GM03348 (cell line): ENCODE measurements around the gene MRC1.

ENCODE experiments used
- DNase-seq: peaks from one replicate; pipeline ENCODE4 v3.0.0; 2012; ENCODE audit warnings: low spot score

Gene MRC1

DNA sequence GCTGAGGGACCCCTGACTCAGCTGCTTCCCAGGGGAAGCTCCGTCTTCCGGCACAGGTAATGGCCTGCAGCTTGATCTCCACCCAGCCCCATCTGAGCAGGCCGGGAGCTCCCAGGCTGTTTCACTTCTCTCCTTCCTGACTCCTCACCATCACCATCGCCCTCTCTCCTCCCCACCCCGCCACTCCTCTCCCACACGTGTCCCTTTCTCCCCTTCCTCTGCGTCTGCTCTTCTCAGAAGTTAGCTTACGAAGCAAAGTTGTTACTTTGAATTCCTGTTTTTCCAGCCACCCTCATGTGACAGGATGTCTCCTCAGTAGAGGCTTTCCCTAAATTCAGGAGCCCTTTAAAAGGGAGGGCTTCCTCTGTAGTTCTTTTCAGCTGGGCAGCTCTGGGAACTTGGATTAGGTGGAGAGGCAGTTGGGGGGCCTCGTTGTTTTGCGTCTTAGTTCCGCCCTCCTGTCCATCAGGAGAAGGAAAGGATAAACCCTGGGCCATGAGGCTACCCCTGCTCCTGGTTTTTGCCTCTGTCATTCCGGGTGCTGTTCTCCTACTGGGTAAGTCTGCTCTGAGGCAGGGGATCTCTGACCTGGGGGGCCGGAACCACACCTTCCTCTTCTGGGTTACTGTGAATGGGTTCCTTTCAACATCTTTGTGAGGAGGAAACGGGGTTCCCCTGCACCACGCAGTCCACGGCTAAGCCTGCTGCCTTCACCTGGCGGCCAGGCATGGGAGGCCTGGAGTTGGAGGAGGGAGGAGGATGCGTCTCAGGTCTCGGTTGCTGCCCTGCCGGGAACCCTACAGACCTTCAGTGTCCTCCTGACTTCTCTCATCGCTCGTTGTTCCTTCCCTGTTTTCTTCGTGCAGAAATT is at the start of gene MRC1:
TSS of gene MRC1 (plus strand) at position 378 of the 871 bp plus-strand sequence. CDS start at position 496, 118 bp downstream.
- no peak for DNase-seq

DNA sequence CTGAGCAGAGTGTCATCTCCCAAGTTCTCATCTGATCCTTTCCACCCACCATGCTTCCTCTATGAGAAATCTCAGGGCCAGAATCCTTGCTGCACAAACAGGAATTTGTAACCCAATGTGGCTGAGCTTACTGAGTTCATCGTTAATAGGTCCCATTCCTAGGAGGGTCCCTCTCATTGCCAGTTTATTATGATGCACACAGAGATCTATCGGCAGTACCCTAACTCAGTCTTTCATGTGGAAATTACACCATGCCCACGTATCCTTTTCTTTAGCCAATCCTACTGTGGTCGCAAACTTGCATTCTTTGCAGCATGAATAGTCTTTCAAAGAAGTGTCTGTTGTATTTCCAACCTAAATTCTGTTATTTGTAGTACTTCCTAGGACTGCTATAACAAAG is 45.0 kb upstream of the MRC1 start:
- DNase-seq, result no peak

DNA sequence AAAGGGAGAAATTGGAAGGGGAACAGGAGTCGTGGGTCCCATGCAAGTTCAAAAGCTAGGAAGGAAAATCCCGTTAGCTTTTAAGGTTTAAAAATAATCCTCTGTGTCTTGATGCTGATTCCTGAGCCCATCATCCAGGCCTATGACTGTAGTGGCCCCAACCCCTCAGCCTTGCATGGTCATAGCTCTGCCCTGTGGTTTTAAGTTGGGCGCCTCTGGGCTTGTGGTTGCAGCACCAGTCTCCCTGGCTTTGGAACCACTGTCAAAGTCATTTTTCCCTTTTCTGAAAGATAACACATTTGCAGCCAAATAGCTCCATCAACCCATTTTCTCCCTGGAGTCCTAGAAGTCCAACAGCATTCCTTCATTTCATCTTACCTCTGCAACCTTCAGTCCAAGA is 43.5 kb upstream of the MRC1 start:
- no peak for DNase-seq

GRCh38 chr10:17766731-17767130 is 42.4 kb upstream of the MRC1 start:
- no peak for DNase-seq

GRCh38 chr10:17768496-17768895 is 40.7 kb upstream of the MRC1 start:
- no peak for DNase-seq

- no peak for DNase-seq
Observed at GRCh38 chr10:17768957-17769356, 40.2 kb upstream of the MRC1 start.

DNA sequence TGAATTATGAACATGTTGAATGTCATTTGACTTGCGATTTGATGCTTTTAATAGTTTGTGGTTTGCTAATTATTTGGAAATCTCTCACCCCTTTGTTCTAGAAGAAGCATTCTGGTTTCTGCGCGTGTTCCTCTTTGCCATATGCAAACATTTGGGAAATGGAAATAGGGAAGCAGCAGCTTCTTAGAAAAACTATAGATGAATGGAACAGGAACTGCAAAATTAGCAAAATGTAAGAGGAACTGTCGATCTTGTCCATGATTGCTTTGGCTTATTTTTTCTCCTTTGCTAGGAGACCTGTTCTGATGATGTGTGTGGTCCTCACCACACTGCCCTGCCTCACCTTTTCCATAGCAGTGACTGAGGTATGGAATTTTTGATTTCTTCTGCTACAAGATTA is 38.1 kb upstream of the MRC1 start:
- no peak for DNase-seq

- no peak for DNase-seq
Observed at GRCh38 chr10:17779784-17780183, 29.4 kb upstream of the MRC1 start.

- no peak for DNase-seq
Observed at GRCh38 chr10:17780727-17781126, 28.4 kb upstream of the MRC1 start.

DNA sequence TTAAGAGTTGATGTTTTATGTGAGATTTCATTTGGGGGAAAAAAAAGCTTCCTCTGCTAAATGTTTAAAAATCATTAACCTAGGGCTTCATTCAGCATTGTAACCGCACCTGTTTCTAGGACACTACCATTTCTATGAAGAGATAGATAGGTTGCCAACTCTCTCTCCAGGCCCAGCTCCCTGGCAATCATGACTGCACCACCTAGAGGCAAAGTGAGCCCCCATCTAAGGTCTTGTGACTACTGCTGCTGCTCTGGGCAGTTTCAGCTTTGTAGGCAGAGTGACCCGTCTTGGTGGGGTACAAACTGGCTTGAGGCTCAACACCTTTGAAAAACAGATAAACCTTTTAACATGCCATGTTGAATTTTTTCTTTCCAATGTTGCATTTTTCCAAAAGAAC is 27.3 kb upstream of the MRC1 start:
- no peak for DNase-seq

DNA sequence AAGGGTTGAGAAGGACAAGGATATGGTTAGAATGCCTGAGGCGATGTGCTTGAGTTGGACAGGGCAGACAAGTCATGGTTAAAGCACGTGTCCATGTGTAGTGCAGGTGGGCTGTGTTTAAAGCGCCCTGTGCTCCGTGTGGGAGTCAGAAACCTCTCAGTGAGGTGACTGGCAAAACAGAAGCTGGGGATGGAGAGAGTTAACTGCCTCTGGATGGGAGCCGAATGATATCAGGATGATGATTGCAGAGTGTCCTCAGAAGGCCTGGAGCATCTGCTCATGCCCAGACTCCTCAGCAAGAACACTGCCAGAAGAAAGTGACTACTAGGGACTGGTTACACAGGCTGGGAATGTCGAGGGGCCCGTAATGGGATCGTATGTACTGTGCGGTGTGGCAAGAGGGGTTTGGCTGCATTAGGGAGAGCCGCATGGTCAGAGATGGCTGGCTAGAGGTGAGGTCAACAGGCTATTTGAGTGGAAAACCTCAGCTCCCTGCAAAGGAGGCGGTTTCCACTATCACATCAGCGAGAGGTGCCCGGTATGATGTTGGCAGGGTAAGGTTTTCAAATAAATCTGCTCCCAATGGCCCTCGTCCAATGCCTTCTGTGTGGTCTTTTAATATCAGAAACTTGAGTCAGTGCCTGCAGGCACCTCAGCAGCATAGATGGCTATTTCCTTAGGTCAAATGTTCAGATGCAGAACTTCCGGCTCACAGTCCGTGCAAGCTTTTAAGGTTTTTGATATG is 26.1 kb upstream of the MRC1 start:
- peak; percentile 57 for DNase-seq

GRCh38 chr10:17783751-17784150 is 25.4 kb upstream of the MRC1 start:
- no peak for DNase-seq

DNA sequence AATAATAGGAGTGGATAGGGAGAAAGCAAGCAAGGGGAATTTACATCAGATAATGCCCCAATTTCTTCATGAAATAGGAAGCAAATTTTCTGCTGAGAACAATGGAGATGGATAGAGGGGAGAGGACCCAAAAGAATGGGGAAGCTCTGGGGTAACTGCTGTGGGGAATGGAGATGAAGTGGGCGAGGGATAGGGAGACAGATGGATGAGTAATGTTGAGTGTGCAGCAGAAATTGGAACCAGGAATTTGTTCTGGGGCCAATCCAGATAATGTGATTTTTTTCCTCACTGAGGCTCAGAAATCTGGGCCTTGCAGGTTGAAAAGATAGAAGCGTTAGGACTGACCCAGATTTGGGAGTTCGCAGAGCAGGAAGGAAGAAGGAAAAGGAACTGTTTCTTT is 24.5 kb upstream of the MRC1 start:
- peak; percentile 75 for DNase-seq

GRCh38 chr10:17785276-17785930 is 23.7 kb upstream of the MRC1 start:
- no peak for DNase-seq

DNA sequence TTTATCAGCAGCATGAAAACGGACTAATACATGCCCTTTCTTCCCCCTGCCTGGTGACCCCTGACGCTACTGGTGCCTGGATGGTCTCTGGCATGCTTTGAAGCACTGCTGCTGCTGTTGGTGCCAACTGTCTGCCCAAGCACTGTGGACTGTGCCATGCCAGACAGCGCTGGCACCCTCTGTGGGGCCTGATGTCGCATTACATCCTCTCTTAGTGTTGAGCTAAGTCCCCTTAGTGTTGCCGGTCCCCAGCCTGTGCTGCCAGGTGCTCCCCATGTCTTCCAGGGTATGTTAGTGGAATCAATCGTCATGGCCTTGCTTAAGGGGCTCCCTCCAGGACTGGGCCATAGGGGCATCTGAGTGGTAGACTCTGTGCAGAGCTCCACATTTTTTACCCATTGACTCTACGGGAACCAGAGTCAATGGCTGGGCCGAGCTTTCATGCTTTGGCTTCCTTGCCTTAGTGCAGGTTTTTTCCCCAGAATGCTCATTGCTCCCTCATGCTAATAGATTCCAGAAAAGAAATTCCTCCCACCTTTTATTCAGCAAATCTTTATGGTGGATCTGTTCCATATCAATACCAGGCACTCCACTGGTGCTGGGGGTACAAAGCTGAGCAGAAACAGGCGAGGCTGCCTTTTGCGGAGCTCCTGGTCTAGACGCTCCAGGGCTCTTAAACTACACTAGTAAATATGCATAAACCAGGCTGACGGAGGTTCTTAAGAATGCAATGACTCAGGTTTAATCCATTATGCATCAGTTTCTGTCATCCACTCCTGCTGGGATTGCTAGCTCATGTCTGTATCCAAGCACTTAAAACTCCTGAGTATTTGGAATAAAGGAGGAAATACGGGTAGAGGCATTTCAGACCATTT is 21.8 kb upstream of the MRC1 start:
- DNase-seq, result peak; percentile 79

DNA sequence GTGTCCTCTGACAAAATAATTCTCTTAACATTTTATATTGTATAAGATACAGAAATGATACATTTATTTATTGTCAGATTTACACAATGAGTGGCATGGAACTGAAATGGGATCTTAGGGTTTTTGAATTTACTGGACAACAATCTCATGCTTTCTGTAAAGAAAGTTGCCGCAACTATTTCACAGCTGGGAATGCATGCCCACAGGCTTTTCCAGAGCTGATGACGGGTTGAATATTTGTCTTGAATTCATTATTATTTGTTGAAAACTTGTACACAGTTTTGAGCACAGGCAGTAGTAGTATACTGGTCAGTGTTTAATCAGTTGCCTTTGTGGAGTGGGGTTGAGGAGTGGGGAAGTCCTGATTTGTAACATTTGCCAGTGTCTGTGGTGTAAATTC is 20.5 kb upstream of the MRC1 start:
- DNase-seq, result no peak

- DNase-seq, result no peak
Observed at GRCh38 chr10:17789396-17789795, 19.8 kb upstream of the MRC1 start.

- DNase-seq, result no peak
Observed at GRCh38 chr10:17790651-17791050, 18.5 kb upstream of the MRC1 start.

GRCh38 chr10:17792991-17793390 is 16.2 kb upstream of the MRC1 start:
- DNase-seq, result no peak

- no peak for DNase-seq
Observed at GRCh38 chr10:17793823-17794644, 15.1 kb upstream of the MRC1 start.

DNA sequence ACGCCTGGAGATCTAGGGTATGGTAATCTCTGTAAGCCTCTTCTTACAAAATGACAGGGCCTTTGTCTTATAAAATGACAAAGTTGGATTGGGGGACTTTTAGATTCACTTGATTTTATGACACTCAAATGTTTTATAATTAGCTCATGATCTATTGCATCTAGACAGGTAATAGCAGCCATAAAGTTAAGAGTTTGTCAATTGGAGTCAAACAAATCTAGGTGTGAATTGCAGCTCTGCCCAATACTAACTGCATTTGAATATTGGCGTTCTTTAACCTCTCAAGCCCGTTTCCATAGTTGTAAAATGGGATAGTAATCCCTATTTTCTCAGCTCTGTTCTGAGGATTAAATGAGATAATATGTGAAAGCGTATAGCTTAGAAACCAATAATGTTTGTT is 14.1 kb upstream of the MRC1 start:
- no peak for DNase-seq
